HG03558 (cell line): ENCODE data around the gene MEAK7.

ENCODE experiments used
- ATAC-seq: cut with Tn5 transposase; IDR thresholded peaks from one replicate; pipeline ENCODE4 v1.9.1; 2021; ENCODE audit warnings: moderate number of reproducible peaks; ENCODE audit not compliant: unreplicated experiment; ENCODE audit errors: extremely low read depth

MEAK7 gene

GRCh38 chr16:84497418-84498222 lies 6.8 kb downstream of the MEAK7 start:
- no peak for ATAC-seq

GRCh38 chr16:84496991-84497390 lies 7.5 kb downstream of the MEAK7 start:
- no peak for ATAC-seq

GRCh38 chr16:84495506-84495905 lies 9.0 kb downstream of the MEAK7 start:
- no peak for ATAC-seq

GRCh38 chr16:84489131-84489530 lies 15.3 kb downstream of the MEAK7 start:
- no peak for ATAC-seq

GRCh38 chr16:84487358-84487757 lies 17.1 kb downstream of the MEAK7 start:
- ATAC-seq = no peak

GRCh38 chr16:84486551-84487235 lies 17.8 kb downstream of the MEAK7 start:
- no peak for ATAC-seq

GRCh38 chr16:84486126-84486525 lies 18.3 kb downstream of the MEAK7 start:
- ATAC-seq = no peak

- no peak for ATAC-seq
Observed at GRCh38 chr16:84485255-84486010, 19.0 kb downstream of the MEAK7 start.

GRCh38 chr16:84484579-84485254 lies 19.7 kb downstream of the MEAK7 start:
- no peak for ATAC-seq

- no peak for ATAC-seq
Observed at GRCh38 chr16:84483882-84484565, 20.4 kb downstream of the MEAK7 start.

- ATAC-seq = no peak
Observed at GRCh38 chr16:84482951-84483881, 21.2 kb downstream of the MEAK7 start.

- no peak for ATAC-seq
Observed at GRCh38 chr16:84482001-84482891, 22.2 kb downstream of the MEAK7 start.

- no peak for ATAC-seq
Observed at GRCh38 chr16:84481051-84481735, 23.3 kb downstream of the MEAK7 start.

GRCh38 chr16:84479716-84480450 lies 24.6 kb downstream of the MEAK7 start:
- no peak for ATAC-seq

GRCh38 chr16:84478172-84478947 lies 26.1 kb downstream of the MEAK7 start:
- ATAC-seq = no peak

- no peak for ATAC-seq
Observed at GRCh38 chr16:84477661-84478060, 26.8 kb downstream of the MEAK7 start.
